NCI-H82 treated with DMSO at 0.1 percent for 48 hours (cell line): ENCODE data around the gene AMD1.
"Not testable (repeated sequence)": the region's sequence is repeated elsewhere in the genome, so short reads cannot be mapped to it uniquely, and the experiment has no call there.

ENCODE experiments used
- DNase-seq: peaks from one replicate; lab custom pipeline; 2025; ENCODE audit not compliant: unreplicated experiment; lab: John Stamatoyannopoulos, UW

Gene AMD1

DNA sequence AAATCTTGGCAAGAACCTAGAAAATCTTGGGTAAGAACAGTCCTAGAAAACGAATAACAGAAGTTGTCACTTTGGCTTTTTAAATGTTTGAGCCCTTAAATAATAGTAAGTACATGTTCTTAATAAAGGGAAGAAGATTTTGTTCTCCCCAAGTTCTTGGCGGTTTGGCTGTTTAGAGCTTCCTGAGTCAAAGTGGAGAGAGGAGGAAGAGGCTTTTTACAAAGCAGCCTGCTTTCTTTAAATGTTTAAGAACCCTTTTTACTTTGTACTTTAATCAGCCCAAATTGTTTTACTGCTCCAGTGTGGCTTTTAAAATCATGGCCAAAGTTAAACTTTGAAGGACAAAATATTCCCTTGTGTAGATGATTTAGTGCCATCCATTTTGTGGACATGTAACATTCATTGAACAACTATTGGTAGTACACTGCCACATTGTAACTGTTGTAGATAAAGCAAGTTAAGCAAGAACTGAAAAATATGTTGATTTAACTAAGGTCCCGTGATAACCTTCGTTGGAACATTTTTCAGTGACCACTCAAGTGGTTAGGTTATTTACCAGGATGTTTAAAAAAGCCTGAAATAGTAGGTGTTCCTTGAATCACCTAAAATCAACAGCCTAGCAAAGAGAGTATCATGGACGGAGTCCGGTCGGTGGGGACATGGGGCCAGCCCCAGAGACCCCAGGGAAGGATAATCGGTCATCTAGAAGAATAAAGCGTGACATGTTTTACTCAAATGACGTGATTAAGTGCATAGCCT is 2.4 kb downstream of the AMD1 start:
- DNase-seq = no peak

DNA sequence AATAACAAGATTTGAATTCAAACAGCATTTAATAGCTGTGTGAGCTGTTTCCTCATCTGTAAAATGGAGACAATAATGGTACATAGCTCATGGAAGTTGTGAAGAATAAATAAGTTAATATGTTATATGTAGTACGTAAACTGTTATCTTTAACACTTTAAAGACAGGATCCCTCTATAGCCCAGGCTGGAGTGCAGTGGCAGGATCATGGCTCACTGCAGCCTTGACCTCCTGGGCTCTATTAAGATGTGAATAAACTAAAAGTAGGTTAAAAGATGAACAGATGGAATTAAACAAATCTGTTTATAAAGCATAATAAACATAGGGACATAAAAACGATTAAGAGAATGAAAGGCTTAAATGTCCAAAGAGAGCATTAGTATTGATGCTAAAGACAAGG is 3.0 kb downstream of the AMD1 start:
- no peak for DNase-seq

DNA sequence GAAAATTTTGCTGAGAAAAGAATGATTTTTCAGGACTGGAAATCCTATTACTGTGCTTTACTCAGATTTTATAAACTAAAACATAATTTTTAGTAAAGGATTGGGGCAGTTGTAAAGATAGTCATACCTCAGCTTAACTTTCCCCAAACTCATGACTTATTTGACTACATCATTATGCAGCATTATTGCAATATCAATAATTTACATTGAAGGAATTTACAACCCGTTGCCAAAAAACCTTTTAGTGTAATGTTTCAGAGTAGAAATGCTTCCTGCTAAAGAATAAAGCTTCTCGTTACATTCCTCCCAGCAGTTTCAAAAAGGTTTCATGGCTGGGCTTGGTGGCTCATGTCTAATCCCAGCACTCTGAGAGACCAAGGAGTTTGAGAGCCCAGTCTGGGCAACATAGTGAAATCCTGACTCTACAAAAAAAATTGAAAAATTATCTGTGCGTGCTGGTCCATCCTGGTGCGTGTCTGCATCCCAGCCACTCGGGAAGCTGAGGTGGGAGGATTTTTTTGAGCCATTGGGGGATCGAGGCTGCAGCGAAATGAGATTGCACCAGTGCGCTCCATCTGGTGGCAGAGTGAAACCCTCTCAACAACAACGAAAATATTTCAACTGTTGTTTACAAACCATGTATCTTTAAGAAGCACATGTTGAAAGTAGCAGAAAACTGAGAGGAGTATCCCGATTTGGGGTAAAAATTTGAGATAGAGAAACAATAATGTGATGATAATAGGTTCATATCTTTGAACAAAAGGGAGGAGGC is 4.4 kb downstream of the AMD1 start:
- DNase-seq = no peak

DNA sequence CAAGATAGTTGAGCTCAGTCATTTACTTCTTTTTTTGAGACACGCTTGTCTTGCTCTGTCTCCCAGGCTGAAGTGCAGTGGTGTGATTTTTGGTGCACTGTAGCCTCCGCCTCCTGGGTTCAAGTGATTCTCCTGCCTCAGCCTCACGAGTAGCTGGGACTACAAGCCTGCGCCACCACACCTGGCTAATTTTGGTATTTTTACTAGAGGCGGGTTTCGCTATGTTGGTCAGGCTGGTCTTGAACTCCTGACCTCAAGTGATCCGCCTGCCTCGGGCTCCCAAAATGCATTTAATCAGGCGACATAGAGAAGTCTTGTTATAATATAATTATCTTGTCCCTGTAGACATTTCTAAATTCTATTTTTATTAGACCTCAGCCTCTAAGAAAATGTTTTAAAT is 6.1 kb downstream of the AMD1 start:
- DNase-seq = no peak

DNA sequence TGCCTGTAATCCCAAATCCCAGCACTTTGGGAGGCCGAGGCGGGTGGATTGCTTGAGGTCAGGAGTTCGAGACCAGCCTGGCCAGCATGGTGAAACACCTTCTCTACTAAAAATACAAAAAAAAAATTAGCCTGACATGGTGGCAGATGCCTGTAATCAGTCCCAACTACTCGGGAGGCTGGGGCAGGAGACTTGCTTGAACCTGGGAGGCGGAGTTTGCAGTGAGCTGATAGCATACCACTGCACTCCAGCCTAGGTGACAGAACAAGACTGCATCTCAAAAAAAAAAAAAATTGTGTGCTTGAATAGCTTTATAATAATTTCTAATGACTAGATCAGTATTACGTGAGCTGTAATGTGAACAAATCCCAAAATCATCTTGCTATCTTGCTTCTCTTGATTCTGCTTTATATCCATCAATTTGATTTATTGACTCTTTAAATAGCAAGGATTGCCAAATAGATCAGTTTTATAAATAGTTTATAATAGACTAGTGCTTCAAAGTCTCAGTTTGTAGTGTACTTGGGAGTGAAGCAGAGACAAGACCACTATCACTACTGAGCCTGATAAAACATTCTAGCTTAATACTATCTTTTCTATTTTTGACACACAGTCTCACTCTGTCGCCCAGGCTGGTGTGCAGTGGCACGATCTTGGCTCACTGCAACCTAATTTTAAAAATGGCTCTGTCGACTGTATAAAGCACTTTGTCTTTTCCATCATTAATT is 7.1 kb downstream of the AMD1 start:
- DNase-seq = no peak

DNA sequence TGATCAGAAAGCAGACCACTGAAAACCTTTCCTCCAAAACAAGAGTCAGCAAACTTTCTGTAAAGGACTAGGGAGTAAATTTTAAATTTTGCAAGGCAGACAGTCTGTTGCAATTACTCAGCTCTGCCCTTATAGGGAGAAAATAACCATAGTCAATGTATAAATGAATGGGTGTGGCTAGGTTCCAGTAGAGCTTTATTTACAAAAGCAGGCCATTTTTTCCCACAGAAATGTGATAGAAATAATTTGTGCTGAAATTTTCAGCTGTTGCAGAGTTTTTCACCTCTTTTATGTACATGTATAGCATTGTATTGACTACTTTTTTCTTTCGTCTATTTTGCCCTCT is 7.7 kb downstream of the AMD1 start:
- no peak for DNase-seq

DNA sequence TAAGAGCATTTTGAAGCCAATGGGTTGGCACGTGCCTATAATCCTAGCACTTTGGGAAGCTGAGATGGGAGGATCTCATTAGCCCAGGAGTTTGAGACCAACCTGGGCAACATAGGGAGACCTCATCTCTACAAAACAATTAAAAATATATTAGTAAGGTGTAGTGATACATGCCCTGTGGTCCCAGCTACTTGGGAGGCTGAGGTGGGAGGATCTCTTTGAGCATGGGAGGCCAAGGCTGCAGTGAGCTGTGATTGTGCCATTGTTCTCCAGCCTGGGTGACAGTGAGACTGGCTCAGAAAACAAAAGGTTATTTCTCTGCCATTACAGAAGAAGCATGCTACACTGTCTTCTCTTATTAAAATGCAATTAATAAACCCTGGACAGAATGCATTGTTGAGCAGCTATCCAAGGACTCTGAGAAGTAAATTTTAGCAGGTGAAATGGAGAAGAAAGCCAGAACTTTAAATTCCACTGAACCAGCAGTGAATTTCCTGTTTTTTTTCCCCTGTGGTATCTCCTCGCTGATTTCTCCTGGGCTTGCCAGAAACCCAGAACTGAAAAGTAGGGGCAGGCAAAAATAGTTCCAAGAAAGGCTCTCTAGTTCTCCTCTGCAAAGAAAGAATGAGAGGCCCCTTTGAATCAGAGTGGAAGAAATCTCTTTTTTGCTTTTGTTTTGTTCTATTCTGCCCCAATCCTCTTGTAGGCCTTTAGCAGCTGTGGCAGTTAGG is 8.4 kb downstream of the AMD1 start:
- DNase-seq = no peak

DNA sequence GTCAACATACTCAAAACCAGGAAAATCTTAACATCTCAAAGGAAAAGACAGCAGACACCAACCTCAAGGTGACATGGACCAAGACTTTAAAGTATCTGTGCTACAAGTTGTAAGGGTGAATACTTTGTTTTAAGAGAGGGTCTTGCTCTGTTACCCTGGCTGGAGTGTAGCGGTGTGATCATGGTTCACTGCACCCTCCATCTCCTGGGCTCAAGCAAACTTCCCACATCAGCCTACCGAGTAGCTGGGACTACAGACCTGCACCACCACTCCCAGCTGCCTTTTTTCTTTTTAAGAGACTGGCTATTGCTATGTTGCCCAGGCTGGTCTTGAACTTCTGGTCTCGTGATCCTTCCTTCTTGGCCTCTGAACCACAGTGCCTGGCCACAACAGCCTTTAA is 9.7 kb downstream of the AMD1 start:
- no peak for DNase-seq

DNA sequence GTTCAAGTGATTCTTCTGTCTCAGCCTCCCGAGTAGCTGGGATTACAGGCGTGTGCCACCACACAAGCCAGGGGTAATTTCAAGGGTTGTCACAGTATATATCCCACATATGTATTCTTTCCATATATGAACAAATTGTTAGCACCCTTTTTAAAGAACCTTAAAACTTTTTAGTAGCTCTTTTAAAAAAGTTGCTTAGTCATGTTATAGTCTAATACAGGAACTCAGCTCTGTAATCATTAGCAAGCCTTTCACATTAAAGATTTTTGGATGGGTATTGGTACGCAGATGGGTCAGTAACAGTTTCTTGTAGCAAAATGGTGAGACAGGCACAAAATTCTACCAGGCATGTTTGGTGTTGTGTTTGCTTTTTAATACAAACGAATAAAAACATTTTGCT is 10.9 kb downstream of the AMD1 start:
- DNase-seq = no peak

DNA sequence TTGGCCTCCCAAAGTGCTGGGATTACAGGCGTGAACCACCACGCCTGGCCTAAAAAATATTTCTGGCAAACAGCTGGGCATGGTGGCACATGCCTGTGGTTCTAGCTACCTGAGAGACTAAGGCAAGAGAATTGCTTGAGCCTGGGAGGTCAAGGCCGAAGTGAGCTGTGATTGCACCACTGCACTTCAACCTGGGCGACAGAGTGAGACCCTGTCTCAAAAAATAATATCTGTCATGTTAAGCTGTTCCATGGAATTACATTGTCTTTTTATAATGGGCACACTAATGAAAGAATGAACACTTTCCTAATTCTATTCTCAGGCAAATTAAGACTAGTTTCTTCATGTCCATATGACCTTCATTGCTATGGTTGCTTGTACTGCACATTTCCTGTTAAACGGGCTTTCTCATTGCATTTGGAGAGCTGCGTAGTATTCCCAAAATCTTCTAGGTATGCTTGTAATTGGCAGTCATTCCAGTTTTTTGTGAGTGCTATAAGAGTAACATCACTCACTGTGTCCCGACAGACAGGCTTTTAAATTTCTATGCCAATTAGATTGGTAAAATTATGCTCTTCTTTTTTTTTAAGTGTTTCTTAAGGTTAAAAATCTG is 12.1 kb downstream of the AMD1 start:
- DNase-seq = no peak

DNA sequence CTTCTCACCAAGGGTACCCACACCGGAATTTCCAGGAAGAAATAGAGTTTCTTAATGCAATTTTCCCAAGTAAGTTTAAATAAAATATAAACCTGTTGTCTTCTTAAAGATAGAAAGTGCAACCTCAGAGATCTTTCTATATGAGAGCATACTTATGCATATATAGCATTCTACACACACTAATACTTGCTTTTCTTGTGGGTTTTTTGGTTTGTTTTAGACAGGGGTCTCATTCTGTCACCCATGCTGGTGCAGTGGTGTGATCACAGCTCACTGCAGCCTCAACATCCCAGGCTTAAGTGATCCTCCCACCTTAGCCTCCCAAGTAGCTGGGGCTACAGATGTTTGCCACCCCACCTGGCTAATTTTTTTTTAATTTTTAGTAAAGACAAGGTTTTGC is 15.7 kb downstream of the AMD1 start:
- DNase-seq = no peak

DNA sequence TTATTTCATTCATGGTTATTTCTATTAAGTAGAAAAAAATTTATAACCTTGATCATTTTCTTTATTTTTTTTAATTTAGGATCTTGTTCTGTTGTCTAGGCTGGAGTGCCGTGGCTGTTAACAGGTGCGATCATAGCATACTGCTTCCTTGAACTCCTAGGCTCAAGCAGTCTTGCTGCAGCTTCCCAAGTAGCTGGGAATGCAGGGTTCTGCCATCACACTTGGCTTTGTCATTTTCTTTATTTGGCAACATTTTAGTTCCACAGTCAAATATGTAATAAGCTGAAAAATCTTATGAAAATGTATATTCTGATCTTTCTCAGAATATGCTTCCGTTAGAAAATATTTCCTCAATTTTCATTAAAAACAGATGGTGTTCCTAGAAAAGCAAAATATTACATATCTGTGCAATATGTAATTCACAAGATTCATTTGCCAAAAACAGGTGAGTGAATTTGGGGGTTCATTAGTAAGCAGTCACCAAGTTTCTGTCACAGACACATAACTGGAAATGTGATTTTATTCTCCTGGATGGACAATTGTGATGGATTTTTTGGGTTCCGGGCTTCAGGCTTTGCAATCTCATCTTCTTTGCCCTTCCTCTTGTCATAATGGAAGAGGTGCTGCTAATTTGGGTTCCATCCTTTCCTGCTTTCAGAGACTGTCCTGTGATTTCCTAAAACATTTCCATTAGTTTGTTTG is 21.5 kb downstream of the AMD1 start:
- DNase-seq = no peak

DNA sequence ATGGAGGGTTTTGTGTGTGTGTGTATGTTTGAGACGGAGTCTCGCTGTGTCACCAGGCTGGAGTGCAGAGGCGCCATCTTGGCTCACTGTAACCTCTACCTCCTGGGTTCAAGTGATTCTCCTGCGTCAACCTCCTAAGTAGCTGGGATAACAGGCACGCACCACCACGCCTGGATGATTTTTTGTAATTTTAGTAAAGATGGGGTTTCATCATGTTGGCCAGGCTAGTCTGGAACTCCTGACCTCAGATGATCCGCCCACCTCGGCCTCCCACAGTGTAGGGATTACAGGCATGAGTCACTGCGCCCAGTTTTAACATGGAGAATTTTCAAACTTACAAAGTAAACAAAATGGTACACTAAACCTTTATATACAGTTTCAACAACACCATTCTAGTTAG is 22.8 kb downstream of the AMD1 start:
- DNase-seq = no peak

DNA sequence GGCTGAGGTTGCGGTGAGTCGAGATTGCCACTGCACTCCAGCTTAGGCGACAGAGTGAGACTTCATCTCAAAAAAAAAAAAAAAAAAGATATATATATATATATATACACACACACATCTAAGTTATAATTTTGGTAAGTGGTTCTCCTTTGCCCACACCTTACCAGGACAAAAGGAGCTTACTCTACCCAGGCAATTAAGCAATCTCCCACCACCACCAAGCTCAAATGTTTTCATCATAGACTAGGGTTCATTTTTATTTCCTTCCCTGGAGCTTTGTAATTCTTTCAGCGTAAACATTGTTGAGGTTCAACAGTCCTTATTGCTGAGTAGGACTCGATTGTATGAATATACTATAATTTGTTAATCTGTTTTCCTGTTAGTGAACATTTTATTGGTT is 23.5 kb downstream of the AMD1 start:
- no peak for DNase-seq

DNA sequence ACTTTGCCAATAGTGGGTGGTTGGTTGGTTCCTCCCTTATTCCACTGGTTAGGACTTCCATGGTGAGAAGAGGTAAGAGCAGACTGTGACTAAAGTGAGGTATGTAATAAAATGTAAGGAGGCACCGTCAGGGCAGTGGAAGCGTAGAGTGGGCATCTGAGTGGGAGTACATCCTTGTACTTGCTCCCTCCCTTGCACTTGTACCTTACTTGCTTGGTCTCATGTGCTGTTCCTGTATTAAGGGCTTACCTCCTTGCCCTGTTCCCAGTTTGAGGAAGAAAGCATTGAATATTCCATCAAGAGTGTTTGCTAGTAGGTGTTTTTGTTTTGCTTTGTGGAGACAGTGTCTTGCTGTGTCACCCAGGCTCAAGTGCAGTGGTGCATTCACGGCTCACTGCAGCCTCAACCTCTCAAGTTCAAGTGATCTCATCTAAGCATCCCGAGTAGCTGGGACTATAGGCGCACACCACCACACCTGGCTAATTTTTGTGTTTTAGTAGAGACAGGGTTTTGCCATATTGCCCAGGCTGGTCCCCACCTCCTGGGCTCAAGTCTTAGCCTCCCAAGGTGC is 25.5 kb downstream of the AMD1 start:
- no peak for DNase-seq

DNA sequence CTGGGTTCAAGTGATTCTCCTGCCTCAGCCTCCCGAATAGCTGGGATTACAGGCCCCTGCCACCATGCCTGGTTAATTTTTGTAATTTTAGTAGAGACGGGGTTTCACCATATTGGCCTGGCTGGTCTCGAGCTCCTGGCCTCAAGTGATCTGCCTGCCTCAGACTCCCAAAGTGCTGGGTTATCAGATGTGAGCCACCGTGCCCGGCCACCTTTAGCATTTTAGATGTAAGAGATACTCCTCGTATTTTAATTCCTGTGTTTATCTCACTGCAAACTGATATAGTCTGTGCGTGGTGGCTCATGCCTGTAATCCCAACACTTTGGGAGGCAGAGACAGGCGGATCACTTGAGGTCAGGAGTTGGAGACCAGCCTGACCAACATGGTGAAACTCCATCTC is 27.0 kb downstream of the AMD1 start:
- DNase-seq = not testable (repeated sequence)

DNA sequence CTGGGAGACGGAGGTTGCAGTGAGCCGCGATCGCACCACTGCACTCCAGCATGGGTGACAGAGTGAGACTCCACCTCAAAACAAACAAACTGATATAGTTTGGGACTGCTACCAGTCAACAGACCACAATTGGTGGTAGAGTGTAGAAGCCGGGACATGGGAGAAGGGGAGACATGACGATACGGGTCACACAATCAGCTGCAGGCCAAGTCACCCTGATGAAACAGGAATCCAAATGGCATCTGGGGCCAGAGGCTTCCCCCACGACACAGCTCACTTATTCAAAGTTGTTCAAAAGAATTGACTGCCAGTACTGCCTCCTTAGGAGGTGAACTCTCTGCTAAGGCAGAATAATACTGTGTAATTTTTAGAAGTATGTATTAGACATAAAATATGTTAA is 27.5 kb downstream of the AMD1 start:
- DNase-seq = no peak

DNA sequence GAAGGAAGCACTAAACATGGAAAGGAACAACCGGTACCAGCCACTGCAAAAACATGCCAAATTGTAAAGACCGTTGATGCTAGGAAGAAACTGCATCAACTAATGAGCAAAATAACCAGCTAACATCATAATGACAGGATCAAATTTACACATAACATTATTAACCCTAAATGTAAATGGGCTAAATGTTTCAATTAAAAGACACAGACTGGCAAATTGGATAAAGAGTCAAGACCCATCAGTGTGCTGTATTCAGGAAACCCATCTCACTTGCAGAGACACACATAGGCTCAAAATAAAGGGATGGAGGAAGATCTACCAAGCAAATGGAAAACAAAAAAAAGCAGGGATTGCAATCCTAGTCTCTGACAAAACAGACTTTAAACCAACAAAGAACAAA is 31.7 kb downstream of the AMD1 start:
- DNase-seq = not testable (repeated sequence)

DNA sequence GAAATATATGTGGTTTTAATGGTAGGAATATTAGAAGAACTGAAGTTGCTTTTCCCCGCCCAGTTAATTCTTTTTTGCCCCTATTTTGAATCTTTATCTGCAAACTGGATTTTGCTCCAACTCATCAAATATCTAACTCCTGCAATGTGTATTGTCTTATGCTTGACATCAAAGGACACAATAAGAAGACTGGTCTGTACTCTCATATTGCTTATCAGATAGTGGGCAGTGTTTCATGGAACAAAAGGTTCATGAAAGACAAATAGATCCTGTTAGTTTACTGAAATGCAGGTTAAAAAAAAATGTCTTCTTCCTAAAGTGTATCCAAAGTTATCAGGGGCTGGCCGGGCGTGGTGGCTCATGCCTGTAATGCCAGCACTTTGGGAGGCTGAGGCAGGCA is 56.2 kb downstream of the AMD1 start:
- DNase-seq = no peak

DNA sequence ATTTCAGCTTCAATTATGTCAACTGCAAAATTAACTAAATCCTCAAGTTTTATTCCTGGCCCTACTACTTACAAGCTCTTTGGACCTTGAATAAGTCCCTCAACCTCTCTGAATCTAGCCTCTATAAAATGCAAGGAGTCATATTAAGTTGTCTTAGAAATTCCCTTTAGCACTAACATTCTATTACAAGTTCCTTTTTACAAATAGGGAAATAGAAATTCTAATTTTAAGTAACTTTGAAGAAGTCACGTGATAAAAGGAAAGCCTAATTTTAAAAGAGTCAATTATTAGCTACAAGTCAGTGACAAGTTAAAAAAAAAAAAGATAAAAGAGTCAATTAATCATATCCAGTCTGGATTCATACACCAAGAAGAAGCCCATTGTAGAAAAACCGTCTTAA is 59.3 kb downstream of the AMD1 start:
- DNase-seq = no peak
